Stomach (tissue), 4 donors: Measurements from ENCODE around the gene FXYD7.
A peak's percentile ranks its signal among the peaks of the same experiment; 100 is the strongest.

Experiments used
- EP300 ChIP-seq: sonication (generic); formaldehyde crosslinking; IDR thresholded peaks from one replicate; pipeline ENCODE4 v1.6.1; 2017; ENCODE audit warnings: antibody characterized with exemption
- POLR2AphosphoS5 ChIP-seq, 3 donors: sonication (generic); formaldehyde crosslinking; IDR thresholded peaks; one replicate each; pipeline ENCODE4 v1.6.1; 2016; ENCODE audit warnings: antibody characterized with exemption in 3 of 3
- TF ChIP-seq, protein P1 (sequence below), 7 experiments: fragments of 450-650 bp in 4 of 7; fragments of 200-600 bp in 3 of 7; sonication (generic) in 3 of 7; IDR thresholded peaks; one replicate each; pipeline ENCODE4 v1.5.1; 2016 to 2019; ENCODE audit warnings: antibody characterized with exemption in 7 of 7, control low read depth in 2 of 7, mild to moderate bottlenecking in 1 of 7

DNA sequence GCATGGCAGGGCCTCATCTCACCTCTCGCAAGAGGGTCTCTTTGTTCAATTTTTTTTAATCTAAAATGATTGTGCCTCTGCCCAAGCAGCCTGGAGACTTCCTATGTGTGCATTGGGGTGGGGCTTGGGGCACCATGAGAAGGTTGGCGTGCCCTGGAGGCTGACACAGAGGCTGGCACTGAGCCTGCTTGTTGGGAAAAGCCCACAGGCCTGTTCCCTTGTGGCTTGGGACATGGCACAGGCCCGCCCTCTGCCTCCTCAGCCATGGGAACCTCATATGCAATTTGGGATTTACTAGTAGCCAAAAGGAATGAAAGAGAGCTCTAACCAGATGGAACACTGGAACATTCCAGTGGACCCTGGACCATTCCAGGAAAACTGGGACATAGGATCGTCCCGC is 19.5 kb upstream of the FXYD7 start:
- TF ChIP-seq, protein P1, sequence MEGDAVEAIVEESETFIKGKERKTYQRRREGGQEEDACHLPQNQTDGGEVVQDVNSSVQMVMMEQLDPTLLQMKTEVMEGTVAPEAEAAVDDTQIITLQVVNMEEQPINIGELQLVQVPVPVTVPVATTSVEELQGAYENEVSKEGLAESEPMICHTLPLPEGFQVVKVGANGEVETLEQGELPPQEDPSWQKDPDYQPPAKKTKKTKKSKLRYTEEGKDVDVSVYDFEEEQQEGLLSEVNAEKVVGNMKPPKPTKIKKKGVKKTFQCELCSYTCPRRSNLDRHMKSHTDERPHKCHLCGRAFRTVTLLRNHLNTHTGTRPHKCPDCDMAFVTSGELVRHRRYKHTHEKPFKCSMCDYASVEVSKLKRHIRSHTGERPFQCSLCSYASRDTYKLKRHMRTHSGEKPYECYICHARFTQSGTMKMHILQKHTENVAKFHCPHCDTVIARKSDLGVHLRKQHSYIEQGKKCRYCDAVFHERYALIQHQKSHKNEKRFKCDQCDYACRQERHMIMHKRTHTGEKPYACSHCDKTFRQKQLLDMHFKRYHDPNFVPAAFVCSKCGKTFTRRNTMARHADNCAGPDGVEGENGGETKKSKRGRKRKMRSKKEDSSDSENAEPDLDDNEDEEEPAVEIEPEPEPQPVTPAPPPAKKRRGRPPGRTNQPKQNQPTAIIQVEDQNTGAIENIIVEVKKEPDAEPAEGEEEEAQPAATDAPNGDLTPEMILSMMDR (IDR thresholded peaks at IDR 0.05) = no peak
- peak in 2 of 3 donors; percentile 17 to 64 for TF ChIP-seq POLR2AphosphoS5 (IDR thresholded peaks at IDR 0.05)
- no peak for TF ChIP-seq EP300
